PFSK-1 (cell line): ENCODE measurements around the gene HSBP1.

Experiments
- POLR2AphosphoS5 ChIP-seq: IDR thresholded peaks from 2 replicates; pipeline ENCODE4 v1.6.1; 2012; ENCODE audit warnings: low read depth, mild to moderate bottlenecking, control low read depth, low read length, moderate library complexity
- REST ChIP-seq, 2 experiments: IDR thresholded peaks; 2 replicates each; pipeline versions ENCODE4 v1.6.1 to v1.8.0; 2011 to 2012; ENCODE audit warnings: low read depth in 2 of 2, low read length in 2 of 2, control low read depth in 1 of 2, inconsistent platforms in 1 of 2, mild to moderate bottlenecking in 1 of 2, moderate library complexity in 1 of 2; ENCODE audit not compliant: insufficient read depth in 1 of 2
- SIN3A ChIP-seq: IDR thresholded peaks from 2 replicates; pipeline ENCODE4 v1.6.1; 2012; ENCODE audit warnings: mild to moderate bottlenecking, low read length, moderate library complexity, borderline replicate concordance; ENCODE audit not compliant: insufficient read depth

- TF ChIP-seq REST (IDR thresholded peaks at IDR 0.05; ENCODE audit: insufficient read depth in 1 of 2, low read depth in 2 of 2, low read length in 2 of 2) (no peak), SIN3A (no peak), POLR2AphosphoS5 (no peak)
These were observed 23.1 kb downstream of the HSBP1 start for GRCh38 chr16:83830769-83831455.
